RWPE2 (cell line): Measurements from ENCODE around the gene MMP20.
A peak's percentile ranks its signal among the peaks of the same experiment; 100 is the strongest.

ENCODE experiments used
- ATAC-seq: fragments of 200-7000 bp; cut with Tn5 transposase; 3 replicates; pipeline ENCODE4 v1.9.1; 2021; ENCODE audit warnings: low read depth
- DNase-seq: peaks from one replicate; pipeline ENCODE4 v3.0.0-alpha.2; 2020; ENCODE audit warnings: low spot score
- H3K27ac ChIP-seq: fragments of 450-650 bp; 2 replicates; pipeline ENCODE4 v1.5.1; 2017; ENCODE audit warnings: mild to moderate bottlenecking; ENCODE audit not compliant: poor library complexity, severe bottlenecking
- H3K27me3 ChIP-seq: fragments of 250-450 bp; sonication (Bioruptor Pico); 2 replicates; pipeline ENCODE4 v1.5.1; 2021; ENCODE audit warnings: mild to moderate bottlenecking, moderate library complexity; ENCODE audit not compliant: insufficient read depth, poor library complexity, severe bottlenecking
- H3K36me3 ChIP-seq: fragments of 250-450 bp; sonication (Bioruptor Pico); 2 replicates; pipeline ENCODE4 v1.5.1; 2020; ENCODE audit warnings: low read depth, mild to moderate bottlenecking, moderate library complexity
- H3K4me1 ChIP-seq: fragments of 250-450 bp; sonication (Bioruptor Pico); 2 replicates; pipeline ENCODE4 v1.5.1; 2021; ENCODE audit warnings: mild to moderate bottlenecking, moderate library complexity; ENCODE audit not compliant: insufficient read depth, poor library complexity, severe bottlenecking
- H3K4me3 ChIP-seq: fragments of 250-450 bp; sonication (Bioruptor Pico); 2 replicates; pipeline ENCODE4 v1.5.1; 2021; ENCODE audit warnings: mild to moderate bottlenecking, moderate library complexity; ENCODE audit not compliant: severe bottlenecking
- H3K9me3 ChIP-seq: fragments of 250-450 bp; sonication (Bioruptor Pico); 2 replicates; pipeline ENCODE4 v1.5.1; 2021; ENCODE audit warnings: mild to moderate bottlenecking, moderate library complexity; ENCODE audit not compliant: severe bottlenecking
- TF ChIP-seq, protein P1 (sequence below): fragments of 450-650 bp; IDR thresholded peaks from one replicate; pipeline ENCODE4 v1.5.1; 2017; ENCODE audit warnings: mild to moderate bottlenecking, moderate library complexity; ENCODE audit not compliant: poor library complexity, severe bottlenecking

MMP20 gene

DNA sequence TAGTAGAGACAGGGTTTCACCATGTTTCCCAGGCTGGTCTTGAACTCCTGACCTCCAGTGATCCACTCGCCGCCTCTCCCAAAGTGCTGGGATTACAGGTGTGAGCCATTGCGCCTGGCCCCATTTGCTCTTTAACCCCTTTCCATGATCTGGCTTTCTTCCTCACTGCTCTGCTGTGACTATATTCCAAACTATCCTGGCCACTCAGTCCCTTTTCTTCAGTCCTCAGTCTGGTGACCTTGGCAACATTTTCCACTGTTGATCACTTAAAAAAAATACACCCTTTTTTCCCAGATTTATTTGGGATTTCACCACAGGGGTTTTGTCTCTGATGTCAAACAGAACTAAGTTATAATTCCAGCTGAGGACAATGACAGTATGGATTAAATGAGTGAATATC, 24.5 kb downstream of the MMP20 start:
- TF ChIP-seq, protein P1, sequence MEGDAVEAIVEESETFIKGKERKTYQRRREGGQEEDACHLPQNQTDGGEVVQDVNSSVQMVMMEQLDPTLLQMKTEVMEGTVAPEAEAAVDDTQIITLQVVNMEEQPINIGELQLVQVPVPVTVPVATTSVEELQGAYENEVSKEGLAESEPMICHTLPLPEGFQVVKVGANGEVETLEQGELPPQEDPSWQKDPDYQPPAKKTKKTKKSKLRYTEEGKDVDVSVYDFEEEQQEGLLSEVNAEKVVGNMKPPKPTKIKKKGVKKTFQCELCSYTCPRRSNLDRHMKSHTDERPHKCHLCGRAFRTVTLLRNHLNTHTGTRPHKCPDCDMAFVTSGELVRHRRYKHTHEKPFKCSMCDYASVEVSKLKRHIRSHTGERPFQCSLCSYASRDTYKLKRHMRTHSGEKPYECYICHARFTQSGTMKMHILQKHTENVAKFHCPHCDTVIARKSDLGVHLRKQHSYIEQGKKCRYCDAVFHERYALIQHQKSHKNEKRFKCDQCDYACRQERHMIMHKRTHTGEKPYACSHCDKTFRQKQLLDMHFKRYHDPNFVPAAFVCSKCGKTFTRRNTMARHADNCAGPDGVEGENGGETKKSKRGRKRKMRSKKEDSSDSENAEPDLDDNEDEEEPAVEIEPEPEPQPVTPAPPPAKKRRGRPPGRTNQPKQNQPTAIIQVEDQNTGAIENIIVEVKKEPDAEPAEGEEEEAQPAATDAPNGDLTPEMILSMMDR = no peak
- peaks cover 19% of the 10 kb centered on the region for H3K4me1 ChIP-seq
- ATAC-seq (no peak), DNase-seq (no peak)
- H3K36me3 ChIP-seq = no peaks in the 10 kb centered on the region
- no peaks in the 10 kb centered on the region for H3K27me3 ChIP-seq
- peak overlapping the region; percentile 82 for H3K27ac ChIP-seq
- H3K9me3 ChIP-seq = no peaks in the 10 kb centered on the region
- H3K4me3 ChIP-seq = no peak overlapping the region

DNA sequence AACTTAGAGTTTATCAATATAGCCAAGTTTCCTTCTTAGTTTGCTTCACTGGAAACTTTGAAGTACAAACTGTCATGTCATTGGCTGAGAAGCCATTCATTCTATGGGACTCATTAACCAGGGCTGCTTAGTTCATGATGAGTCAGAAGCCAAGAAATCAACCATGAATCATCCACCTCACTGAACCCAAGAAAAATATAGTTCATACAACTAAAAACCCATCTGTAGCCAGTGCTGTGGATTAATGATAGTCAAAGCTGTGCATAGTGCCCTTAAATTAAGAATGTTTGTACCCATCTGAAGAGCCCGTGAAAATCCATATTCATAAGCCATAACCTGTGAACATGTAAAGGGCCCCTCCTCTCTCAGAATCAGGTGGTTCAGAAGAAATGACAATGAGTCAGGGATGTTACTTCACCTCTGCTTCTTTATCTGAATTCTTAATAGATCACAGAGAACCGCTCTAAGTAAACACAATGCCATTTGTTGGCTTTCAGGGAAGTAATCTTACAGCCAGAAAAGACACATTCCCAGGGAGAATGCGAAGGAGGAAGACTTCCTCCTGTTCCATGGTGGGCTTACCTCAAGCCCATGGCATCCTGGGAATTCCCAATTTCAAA, 25.4 kb downstream of the MMP20 start:
- Histone ChIP-seq H3K36me3 (no peaks in the 10 kb centered on the region), H3K4me1 (peaks cover 19% of the 10 kb centered on the region), H3K4me3 (no peak overlapping the region), H3K27ac (peak overlapping the region; percentile 82), H3K27me3 (no peaks in the 10 kb centered on the region), H3K9me3 (no peaks in the 10 kb centered on the region)
- TF ChIP-seq, protein P1 = no peak
- no peak for DNase-seq
- ATAC-seq = peak; percentile 95

- H3K4me1 ChIP-seq = peaks cover 19% of the 10 kb centered on the region
- H3K4me3 ChIP-seq = no peak overlapping the region
- ATAC-seq (no peak), DNase-seq (no peak)
- H3K27ac ChIP-seq = peak overlapping the region; percentile 82
- no peaks in the 10 kb centered on the region for H3K9me3 ChIP-seq
- TF ChIP-seq, protein P1 = no peak
- H3K27me3 ChIP-seq = no peaks in the 10 kb centered on the region
- H3K36me3 ChIP-seq = no peaks in the 10 kb centered on the region
Measured at GRCh38 chr11:102598272-102598671, 26.9 kb downstream of the MMP20 start.

DNA sequence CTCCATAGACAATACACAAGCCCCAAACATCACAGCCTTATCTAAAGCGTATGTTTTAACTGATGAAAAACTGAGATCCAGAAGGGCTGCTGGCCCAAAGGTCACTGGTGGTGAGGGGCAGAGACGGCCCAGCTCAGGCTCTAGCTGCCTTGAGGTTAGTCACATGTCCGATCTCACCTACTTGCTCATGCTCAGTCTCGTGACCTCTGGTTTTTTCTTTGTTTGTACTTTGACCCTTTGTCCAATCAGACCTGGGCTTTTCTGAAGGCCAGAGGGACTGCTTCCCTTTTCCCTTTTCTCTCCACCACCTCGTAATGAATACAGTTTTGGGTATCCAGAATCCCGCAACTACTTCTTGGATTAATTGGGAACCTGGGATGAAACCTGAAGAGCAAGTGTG, 28.6 kb downstream of the MMP20 start:
- Histone ChIP-seq H3K27me3 (no peaks in the 10 kb centered on the region), H3K27ac (no peak overlapping the region), H3K36me3 (no peaks in the 10 kb centered on the region), H3K4me1 (peaks cover 19% of the 10 kb centered on the region), H3K4me3 (no peak overlapping the region), H3K9me3 (no peaks in the 10 kb centered on the region)
- no peak for ATAC-seq
- no peak for DNase-seq
- TF ChIP-seq, protein P1 = no peak
